ENCODE data around the gene TXNRD2. TPM values are rescaled to one million over a fixed set of nuclear protein-coding genes. Genes with fewer than 3 reads are reported as not detected.
A peak's percentile ranks its signal among the peaks of the same experiment; 100 is the strongest.

TXNRD2 gene
- total RNA-seq, 1 experiment from 2014 or later: 22.9 TPM

GRCh38 chr22:19877626-19878339 is 63.8 kb downstream of the TXNRD2 start:
- no peak overlapping the region for H2AK5ac ChIP-seq (ENCODE audit: insufficient read length, low read length)
- H2BK12ac ChIP-seq (ENCODE audit: insufficient read length, low read depth, low read length): no peak overlapping the region
- DNase-seq: no peak
- TF ChIP-seq, protein P1, sequence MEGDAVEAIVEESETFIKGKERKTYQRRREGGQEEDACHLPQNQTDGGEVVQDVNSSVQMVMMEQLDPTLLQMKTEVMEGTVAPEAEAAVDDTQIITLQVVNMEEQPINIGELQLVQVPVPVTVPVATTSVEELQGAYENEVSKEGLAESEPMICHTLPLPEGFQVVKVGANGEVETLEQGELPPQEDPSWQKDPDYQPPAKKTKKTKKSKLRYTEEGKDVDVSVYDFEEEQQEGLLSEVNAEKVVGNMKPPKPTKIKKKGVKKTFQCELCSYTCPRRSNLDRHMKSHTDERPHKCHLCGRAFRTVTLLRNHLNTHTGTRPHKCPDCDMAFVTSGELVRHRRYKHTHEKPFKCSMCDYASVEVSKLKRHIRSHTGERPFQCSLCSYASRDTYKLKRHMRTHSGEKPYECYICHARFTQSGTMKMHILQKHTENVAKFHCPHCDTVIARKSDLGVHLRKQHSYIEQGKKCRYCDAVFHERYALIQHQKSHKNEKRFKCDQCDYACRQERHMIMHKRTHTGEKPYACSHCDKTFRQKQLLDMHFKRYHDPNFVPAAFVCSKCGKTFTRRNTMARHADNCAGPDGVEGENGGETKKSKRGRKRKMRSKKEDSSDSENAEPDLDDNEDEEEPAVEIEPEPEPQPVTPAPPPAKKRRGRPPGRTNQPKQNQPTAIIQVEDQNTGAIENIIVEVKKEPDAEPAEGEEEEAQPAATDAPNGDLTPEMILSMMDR (conservative IDR thresholded peaks at IDR 0.05): no peak
- no peak overlapping the region for H2BK20ac ChIP-seq (ENCODE audit: low read depth, low read length, poor library complexity, severe bottlenecking)
- no peak overlapping the region for H2AFZ ChIP-seq (ENCODE audit: low read length)
- H3K18ac ChIP-seq (ENCODE audit: insufficient read length, low read depth, low read length): no peak overlapping the region
- no peaks in the 10 kb centered on the region; the same call in 1 of the 2 replicates for H3K79me2 ChIP-seq (ENCODE audit: insufficient read depth, low read length)
- H3K56ac ChIP-seq (ENCODE audit: insufficient read length, low read depth, low read length): no peak overlapping the region
- WGBS (ENCODE audit: extremely low coverage, insufficient read length, low lambda C conversion rate): no CpG with 5 or more reads among the region's 20 CpGs
- H2BK15ac ChIP-seq (ENCODE audit: low read depth, low read length): no peak overlapping the region
- no peaks in the 10 kb centered on the region for H3K27me3 ChIP-seq (ENCODE audit: insufficient read depth, low read length)
- Mint-ChIP-seq H3K9me3 (no peaks in the 10 kb centered on the region), H3K27ac (peak overlapping the region in 2 of 3 experiments; percentile 72 to 86; a peak in 2 of 7 replicates), H3K4me1 (peaks cover 31% of the 10 kb centered on the region in 2 experiments), H3K27me3 (ENCODE audit: low read depth) (no peaks in the 10 kb centered on the region), H3K4me3 (no peak overlapping the region), H3K36me3 (ENCODE audit: insufficient read depth in 1 of 3, low read depth in 3 of 3) (no peaks in the 10 kb centered on the region)
- no peak overlapping the region for H2BK5ac ChIP-seq (ENCODE audit: insufficient read length, low read length)
- H2BK120ac ChIP-seq (ENCODE audit: low read depth, low read length, poor library complexity, severe bottlenecking): no peak overlapping the region
- H3K14ac ChIP-seq (ENCODE audit: insufficient read depth, low read length): no peak overlapping the region
- H4K5ac ChIP-seq (ENCODE audit: insufficient read length, low read depth, low read length): no peak overlapping the region
- peaks cover 2% of the 10 kb centered on the region; the same call in 1 of the 2 replicates for H3K4me1 ChIP-seq (ENCODE audit: insufficient read depth, low read length)
- no peak overlapping the region for H4K8ac ChIP-seq (replicated peaks; ENCODE audit: insufficient read length, low read depth, low read length)
- no peaks in the 10 kb centered on the region for H3K9me3 ChIP-seq (ENCODE audit: control insufficient read depth, low read depth, low read length)
- H3T11ph ChIP-seq (ENCODE audit: low read length): no peak overlapping the region
- H3K27ac ChIP-seq (ENCODE audit: insufficient read length, low read depth, low read length): no peak overlapping the region
- H3K23me2 ChIP-seq (ENCODE audit: insufficient read length, low read depth, low read length, poor library complexity, severe bottlenecking): no peaks in the 10 kb centered on the region
- no peaks in the 10 kb centered on the region for H3K79me1 ChIP-seq (ENCODE audit: insufficient read depth, low read depth, low read length, poor library complexity, severe bottlenecking)
- no peak overlapping the region; the same call in 1 of the 2 replicates for H3K4ac ChIP-seq (ENCODE audit: low read depth, low read length)
- no peak overlapping the region for H3K23ac ChIP-seq (ENCODE audit: insufficient read length, low read depth, low read length)
- peak overlapping the region; percentile 56 for H4K91ac ChIP-seq (ENCODE audit: insufficient read length, low read depth, low read length)
- no peaks in the 10 kb centered on the region for H4K20me1 ChIP-seq (ENCODE audit: control insufficient read depth, insufficient read depth, insufficient read length)
- no peak overlapping the region for H3K9ac ChIP-seq (ENCODE audit: extremely low read depth, insufficient read length, low read length)
- no peak overlapping the region for H3K4me2 ChIP-seq (ENCODE audit: insufficient read depth, insufficient read length, low read length)
